Measurements from ENCODE around the gene ELOF1. TPM values are rescaled to one million over a fixed set of nuclear protein-coding genes. Genes with fewer than 3 reads are reported as not detected.

ELOF1 gene
- polyA plus RNA-seq, 1 donor, result 31.8 TPM

DNA sequence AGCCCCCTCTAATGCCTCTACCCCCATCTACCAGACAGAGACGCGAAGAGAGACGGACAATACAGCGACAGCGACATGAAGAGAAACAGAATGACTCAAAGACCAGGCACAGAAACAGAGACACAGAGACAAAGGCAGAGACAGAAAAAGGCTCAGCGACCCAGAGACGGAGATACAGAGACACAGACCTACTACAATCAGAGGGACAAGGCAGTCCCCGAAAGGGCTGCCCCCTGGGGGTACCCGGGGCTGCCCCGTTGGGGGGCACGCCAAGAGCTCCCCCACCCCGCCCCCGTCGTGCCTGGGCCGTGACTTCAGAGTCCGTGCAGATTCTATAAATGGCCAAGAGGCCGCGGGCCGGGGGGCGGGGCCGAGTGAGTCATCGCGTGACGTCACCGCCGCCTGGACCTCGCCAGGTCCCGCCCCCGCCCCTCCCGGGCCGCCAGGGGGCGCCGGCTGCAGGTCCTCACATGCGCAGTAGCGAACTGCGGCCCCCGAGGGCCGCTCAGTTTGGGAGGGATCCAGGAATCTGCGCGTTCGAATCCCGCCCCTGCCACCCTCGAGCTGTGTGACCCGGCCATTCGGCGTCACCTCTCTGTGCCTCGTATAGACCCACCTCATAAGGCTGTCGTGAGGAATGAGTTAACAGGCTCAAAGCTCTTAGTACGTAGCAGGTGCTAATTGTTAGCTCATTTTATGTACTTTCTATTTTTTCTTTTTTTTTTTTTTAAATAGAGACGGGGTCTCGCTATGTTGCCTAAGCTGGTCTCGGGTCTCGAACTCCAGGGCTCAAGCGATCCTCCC lies 23.0 kb downstream of the ELOF1 start:
- no peak for DNase-seq (ENCODE audit: low read depth)

DNA sequence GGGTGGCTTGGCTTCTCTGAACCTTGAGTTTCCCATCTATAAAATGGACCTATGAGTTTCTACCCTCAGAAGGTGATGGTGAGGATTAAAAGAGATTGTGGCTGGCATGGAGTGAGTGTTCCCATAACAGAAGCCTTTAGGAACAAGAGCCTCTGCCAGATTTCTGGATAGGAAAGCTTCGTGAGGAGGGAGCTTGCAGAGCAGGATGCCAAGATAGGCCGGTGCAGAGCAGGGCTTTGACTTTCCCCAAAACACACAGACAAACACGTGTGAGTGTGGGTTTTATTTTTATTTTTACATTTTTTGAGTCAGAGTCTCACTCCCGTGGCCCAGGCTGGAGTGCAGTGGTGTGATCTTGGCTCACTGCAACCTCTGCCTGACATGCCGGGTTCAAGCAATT lies 24.1 kb downstream of the ELOF1 start:
- DNase-seq (ENCODE audit: low read depth), result no peak

DNA sequence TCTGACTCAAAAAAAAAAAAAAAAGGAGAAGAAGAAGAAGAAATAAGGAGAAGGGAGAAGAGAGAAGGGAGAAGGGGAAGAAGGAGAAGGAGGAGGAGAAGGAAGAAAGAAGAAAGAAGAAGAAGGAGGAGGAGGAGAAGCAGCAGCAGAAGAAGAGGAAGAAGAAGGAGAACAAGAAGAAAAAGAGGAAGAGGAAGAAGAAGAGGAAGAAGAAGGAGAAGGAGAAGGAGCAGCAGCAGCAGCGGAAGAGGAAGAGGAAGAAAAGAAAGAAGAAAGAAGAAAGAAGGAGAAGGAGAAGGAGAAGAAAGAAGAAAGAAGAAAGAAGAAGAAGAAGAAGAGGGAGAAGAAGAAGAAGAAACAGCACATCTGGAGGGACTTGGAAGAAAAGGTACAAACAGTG lies 24.5 kb downstream of the ELOF1 start:
- no peak for DNase-seq (ENCODE audit: low read depth)

DNA sequence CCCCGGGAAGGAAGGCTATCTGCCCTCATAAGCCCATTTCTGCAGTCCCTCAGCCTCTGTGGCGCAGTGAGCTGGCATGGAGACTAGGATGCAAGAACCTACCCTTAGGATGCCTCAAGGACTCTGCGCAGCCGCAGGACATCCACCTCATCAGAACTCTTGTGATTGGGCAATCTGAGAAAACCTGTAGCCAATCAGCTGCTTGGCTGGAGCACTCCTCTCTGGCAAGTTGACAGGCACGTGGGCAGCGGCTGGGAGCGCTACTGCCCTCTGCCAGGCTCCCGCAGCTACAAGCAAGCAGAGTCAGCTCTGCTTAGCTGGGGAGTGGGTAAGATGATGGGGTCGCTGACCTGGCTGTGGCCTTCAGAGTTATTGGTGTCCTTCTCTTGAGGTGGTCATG lies 28.6 kb downstream of the ELOF1 start:
- no peak for DNase-seq (ENCODE audit: low read depth)

DNA sequence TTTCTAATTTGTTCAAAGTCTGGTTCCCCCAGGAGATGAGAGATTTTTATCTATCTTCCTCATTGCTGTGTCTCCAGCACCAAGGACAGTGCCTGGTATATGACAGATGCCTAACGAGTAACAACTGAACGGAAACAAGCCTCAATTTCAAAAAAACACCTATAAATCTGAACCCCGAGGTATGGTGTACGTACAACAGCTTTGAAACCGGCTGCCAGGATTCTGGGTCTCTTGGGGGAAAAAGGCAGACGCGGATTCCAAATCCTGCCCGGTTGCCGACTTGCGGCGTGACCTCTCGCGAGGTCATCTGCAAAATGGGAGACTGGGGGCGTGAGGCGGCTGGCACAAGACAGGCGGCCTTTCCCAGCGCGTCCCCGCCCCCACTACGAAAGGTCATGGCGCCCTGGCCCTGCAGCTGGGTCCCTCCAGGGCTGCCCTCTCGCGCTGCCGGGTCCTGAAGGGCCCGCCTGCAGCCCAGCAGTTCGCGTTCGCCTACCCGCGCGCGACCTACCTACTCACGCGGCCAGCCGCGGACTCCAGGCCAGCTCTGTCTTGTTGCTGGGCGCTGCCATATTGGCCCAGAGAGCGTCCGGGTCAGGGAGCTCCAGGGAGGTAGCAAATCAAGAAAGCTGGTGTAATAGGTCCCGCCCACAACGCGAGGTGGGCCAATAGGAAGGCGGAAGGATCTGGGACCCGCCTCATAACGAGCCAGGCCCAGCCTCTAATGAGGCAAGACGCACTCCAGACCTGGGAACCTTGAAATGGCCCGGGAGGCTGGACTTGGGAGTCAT lies 30.3 kb downstream of the ELOF1 start, which contains the start of gene ECSIT:
TSS of gene ECSIT (minus strand) at position 584 of the 791 bp plus-strand sequence. CDS start 9,964 bp downstream, outside the sequence.
- peak; percentile 92 for DNase-seq (ENCODE audit: low read depth)

DNA sequence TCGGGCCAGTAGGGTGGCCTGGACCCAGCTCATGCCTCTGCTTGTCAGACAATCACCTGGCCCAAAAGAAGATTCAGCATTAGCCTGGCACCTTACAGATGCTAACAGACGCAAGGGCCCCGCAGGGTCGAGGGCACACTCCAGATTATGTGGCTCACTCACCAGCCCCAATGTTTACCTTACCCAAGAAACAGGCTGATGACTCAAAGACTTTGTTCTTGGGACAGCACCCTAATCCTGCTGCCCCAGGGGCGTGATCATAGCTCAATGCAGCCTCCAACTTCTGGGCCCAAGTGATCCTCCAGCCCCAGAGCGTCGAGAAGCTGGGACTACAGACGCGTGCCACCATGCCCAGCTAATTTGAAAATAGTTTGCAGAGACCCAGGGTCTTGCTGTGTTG lies 39.9 kb downstream of the ELOF1 start:
- no peak for DNase-seq (ENCODE audit: low read depth)

DNA sequence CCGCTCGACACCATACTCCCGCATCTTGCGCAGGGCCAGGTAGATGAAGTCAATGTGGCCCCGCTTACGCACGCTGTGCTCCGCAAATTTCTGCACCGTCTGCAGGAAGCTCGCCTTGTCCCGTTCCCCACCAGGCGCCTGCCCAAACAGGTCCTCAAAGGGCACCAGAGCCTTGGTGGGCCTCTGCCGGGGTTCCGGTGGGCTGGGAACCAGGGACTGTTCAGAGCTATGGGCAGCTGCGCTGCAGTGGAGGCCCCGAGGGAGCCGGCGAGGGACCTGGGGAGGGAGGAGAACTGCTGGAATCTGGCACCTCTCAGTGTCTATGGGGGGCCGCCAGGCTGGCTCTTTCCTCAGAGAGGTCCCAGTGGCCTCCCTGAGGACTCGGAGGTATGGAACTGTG lies 45.1 kb downstream of the ELOF1 start:
- DNase-seq (ENCODE audit: low read depth), result no peak

DNA sequence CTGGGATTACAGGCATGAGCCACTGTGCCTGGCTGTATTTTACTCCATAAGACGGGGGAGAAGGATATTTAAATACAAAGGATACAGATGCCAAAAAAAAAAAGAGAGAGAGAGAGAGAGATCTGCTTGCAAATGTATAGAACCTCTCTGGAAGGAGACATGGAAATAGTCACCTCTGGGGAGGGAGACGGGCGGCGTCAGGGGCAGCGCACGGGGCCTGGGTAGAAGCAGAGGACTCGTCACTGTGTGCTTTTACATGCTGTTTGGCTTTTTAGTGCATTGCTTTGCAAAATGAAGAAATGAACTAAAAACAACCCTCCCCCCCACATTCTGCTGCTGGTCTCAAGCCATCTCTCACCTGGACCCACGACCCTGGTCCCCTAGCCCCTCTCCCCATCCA lies 48.6 kb downstream of the ELOF1 start:
- no peak for DNase-seq (ENCODE audit: low read depth)

DNA sequence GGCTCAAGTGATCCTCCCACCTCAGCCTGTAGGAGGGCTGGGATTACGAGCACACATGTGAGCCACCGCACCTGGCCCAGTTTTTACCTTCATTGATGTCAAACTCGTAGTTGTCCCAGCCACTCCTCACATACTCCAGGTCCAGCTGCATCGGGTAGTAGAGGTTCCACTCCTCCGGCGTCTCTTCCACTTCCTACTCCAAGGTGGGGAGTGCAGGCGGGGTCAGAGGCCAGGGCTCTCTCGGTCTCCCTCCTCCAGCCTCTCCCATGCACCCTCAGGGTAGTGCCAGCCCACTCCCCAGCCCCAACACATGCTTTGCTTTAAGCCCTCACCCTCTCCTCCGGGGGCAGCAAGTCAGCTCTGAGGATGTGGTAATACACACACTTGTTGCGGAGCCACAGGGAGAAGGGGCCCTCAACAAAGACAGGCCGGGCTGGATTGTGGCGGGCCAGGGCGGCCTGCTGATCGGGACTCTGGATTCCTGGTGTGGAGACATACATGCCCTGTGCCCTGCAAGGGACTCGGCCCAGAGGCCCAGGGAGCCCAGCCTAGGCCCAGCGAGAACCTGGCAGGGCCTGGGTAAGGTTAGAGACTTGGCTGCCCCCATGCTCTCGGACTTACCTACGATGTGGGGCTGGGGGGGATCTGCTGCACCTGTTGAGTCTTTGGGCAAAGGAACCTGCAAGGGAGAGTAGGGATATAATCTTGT lies 51.5 kb downstream of the ELOF1 start:
- no peak for DNase-seq (ENCODE audit: low read depth)

DNA sequence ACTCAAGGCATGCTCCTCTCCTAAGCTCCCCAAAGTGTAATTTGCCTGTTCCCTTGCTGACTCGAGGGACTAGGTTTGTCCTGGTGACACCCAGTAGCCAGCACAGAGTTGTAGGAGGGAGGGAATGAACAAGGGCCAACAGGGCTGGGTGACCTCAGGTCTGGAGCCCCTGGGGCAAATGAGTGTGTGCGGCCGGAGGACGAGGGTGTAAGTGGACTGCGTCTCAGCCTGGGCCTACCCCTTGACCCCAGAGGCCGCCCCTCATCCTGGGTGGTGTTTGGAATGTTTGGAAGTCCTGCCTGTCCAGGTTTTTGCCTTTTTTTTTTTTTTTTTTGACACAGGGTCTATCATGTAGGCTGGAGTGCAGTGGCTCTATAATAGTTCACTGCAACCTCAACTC lies 52.1 kb downstream of the ELOF1 start:
- DNase-seq (ENCODE audit: low read depth), result no peak

DNA sequence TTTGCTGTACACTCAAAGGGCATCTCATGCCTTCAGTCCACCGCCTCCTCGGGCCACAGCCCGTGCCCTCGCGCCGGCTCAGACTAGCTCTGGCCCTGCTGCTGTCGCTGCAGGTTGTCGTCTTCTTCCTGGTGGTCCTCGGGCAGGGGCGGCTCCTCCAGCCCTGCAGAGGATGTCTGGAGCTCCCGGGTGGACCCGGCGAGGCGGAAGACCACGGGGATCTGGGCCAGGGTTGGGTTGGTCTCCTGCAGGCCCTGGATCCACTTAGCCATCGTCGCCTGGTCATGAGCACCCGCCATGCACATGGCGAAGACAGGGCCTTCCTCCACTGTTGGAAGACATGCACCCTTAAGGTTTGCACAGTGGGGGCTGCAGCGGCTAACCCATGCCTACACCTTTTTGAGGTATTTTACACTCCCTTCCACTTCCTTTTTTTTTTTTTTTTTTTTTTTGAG lies 52.9 kb downstream of the ELOF1 start:
- no peak for DNase-seq (ENCODE audit: low read depth)

DNA sequence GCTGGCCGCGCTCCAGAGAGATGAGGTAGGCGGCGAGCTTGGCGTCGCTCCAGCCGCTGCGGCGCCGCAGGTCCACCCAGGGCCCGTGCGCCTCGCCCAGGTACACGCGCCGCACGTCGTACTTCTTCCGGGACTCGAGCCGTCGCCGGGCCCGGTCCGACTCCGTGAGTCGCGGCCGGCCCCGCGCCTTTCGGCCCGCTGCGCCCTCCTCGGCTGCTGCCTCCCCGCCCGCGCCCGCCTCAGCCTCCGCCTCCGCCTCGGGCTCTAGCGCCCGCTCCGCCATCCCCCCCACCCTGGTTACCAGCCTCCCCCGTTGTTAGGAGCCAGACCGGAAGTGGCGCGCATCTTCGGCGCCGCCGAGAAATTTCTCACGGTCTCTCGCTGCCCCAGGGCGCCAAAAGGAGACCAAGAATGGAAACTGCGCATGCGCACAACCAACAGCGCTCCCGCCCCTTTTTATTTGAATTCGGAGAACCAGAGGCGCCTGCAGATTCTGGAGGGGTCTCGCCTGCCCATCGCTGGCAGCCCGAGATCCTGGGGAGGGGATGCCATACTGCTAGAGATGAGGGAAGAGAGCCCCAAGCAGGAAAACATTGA lies 53.4 kb downstream of the ELOF1 start, which contains the start of gene ZNF653:
TSS of gene ZNF653 (minus strand) at position 336 of the 597 bp plus-strand sequence. CDS start at position 283, 53 bp downstream.
- DNase-seq (ENCODE audit: low read depth), result peak; percentile 87

DNA sequence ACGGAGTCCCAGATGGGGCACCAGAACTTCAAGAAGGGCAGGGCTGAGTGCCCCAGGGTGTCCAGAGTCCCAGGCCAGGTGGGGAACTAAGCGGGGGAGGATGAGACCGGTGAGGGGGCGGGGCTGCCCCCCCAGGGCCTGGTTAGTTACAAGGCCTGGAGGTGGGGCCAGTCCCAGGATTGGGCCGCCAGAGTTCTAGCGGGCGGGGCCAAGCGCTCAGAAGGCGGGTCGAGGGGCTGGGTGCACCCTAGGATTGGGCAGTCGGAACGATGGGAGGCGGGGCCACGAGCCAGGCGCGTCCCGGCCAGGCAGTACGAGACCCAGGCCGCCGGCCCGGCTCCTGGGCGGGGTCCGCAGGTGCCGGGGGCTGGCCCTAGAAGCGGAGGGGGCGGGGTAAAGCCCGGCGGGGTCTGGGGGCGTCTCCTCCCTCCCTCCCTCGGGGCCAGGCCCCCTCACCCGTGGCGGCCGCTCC lies 54.0 kb downstream of the ELOF1 start:
- peak; percentile 67 for DNase-seq (ENCODE audit: low read depth)

DNA sequence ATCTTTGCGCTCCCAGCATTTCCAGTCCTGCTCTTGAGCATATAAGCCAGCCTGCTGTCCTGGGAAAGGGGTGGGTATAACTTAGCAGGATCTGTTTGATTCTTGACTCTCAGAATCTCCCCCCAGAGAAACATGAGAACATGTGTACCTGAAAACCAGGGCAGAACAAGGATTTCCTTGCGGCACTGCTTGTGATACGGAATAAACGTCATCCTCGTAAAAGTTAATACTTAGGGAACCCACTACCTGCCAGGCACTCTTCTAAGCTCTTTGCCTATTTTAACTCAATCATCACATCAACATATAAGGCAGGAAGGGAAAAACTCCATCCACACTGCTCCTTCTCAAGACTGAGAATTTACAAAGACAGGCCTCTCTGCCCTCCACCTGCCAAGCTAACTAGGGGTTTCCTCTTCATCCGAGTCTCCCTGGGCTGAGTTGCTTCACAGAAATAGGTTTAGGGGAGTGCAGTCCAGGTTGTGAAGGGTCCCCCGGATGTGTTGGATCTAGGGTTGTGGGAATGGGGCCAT lies 54.5 kb downstream of the ELOF1 start:
- DNase-seq (ENCODE audit: low read depth), result no peak

Other genes with a start within 250 kb of the ELOF1 start
- 5.2 TPM for gene RAB3D, start 219.6 kb downstream of the ELOF1 start, polyA plus RNA-seq (ENCODE audit: insufficient read length)
- gene TMEM205, start 213.0 kb downstream of the ELOF1 start, polyA plus RNA-seq (ENCODE audit: insufficient read length), result 44.9 TPM
- 7.6 TPM for gene CCDC159, start 212.7 kb downstream of the ELOF1 start, polyA plus RNA-seq (ENCODE audit: insufficient read length)
- 11.3 TPM for gene PLPPR2, start 203.8 kb downstream of the ELOF1 start, polyA plus RNA-seq (ENCODE audit: insufficient read length)
- 1.3 TPM for gene SWSAP1, start 184.6 kb downstream of the ELOF1 start, polyA plus RNA-seq (ENCODE audit: insufficient read length)
- 2.9 TPM for gene EPOR, start 174.9 kb downstream of the ELOF1 start, polyA plus RNA-seq (ENCODE audit: insufficient read length)
- 0.40 TPM for gene RGL3, start 139.9 kb downstream of the ELOF1 start, polyA plus RNA-seq (ENCODE audit: insufficient read length)
- gene ODAD3, start 124.1 kb downstream of the ELOF1 start, polyA plus RNA-seq (ENCODE audit: insufficient read length), result 0.20 TPM
- gene PRKCSH, start 123.6 kb downstream of the ELOF1 start, polyA plus RNA-seq (ENCODE audit: insufficient read length), result 158 TPM
- gene ELAVL3, start 78.2 kb downstream of the ELOF1 start, polyA plus RNA-seq (ENCODE audit: insufficient read length), result 0.04 TPM
- gene ZNF653, start 53.4 kb downstream of the ELOF1 start, polyA plus RNA-seq (ENCODE audit: insufficient read length), result 6.0 TPM
- gene ECSIT, start 30.1 kb downstream of the ELOF1 start, polyA plus RNA-seq (ENCODE audit: insufficient read length), result 38.2 TPM
- gene CNN1, start 20.4 kb downstream of the ELOF1 start, polyA plus RNA-seq (ENCODE audit: insufficient read length), result 179 TPM
- 1.1 TPM for gene ACP5, start 18.4 kb upstream of the ELOF1 start, polyA plus RNA-seq (ENCODE audit: insufficient read length)
- 11.7 TPM for gene ZNF627, start 38.3 kb upstream of the ELOF1 start, polyA plus RNA-seq (ENCODE audit: insufficient read length)
- gene ZNF823, start 179.7 kb upstream of the ELOF1 start, polyA plus RNA-seq (ENCODE audit: insufficient read length), result 3.5 TPM
- 5.3 TPM for gene ZNF441, start 207.8 kb upstream of the ELOF1 start, polyA plus RNA-seq (ENCODE audit: insufficient read length)
- 3.5 TPM for gene ZNF491, start 239.3 kb upstream of the ELOF1 start, polyA plus RNA-seq (ENCODE audit: insufficient read length)

All from forelimb muscle (tissue), 1 donor.